Neural progenitor cell (in vitro differentiated cells): ENCODE data around the gene TSACC. TPM values are rescaled to one million over a fixed set of nuclear protein-coding genes. Genes with fewer than 3 reads are reported as not detected.
A peak's percentile ranks its signal among the peaks of the same experiment; 100 is the strongest.

Experiments
- DNase-seq: peaks from one replicate; pipeline ENCODE4 v3.0.0-alpha.2; 2016; ENCODE audit warnings: low spot score
- H2AFZ ChIP-seq: fragments of 200-600 bp; sonication (generic); replicated peaks from 2 replicates; pipeline ENCODE4 v1.6.1; 2016; ENCODE audit warnings: antibody characterized with exemption
- H3F3A ChIP-seq: fragments of 200-600 bp; sonication (generic); 2 replicates; pipeline ENCODE4 v1.6.1; 2016; ENCODE audit warnings: antibody characterized with exemption, low read depth
- H3K27ac ChIP-seq: fragments of 200-600 bp; sonication (generic); 2 replicates; pipeline ENCODE4 v1.5.1; 2016; ENCODE audit warnings: mild to moderate bottlenecking
- H3K27me3 ChIP-seq: fragments of 200-600 bp; sonication (generic); 2 replicates; pipeline ENCODE4 v1.6.1; 2016; ENCODE audit warnings: mild to moderate bottlenecking, moderate library complexity
- H3K36me3 ChIP-seq: fragments of 200-600 bp; sonication (generic); 2 replicates; pipeline ENCODE4 v1.5.1; 2016
- H3K4me1 ChIP-seq: fragments of 200-600 bp; sonication (generic); 2 replicates; pipeline ENCODE4 v1.6.1; 2016; ENCODE audit warnings: mixed run types
- H3K4me2 ChIP-seq: fragments of 200-600 bp; sonication (generic); 2 replicates; pipeline ENCODE4 v1.6.1; 2016
- H3K4me3 ChIP-seq: fragments of 200-600 bp; sonication (generic); 2 replicates; pipeline ENCODE4 v1.5.1; 2016
- H3K79me2 ChIP-seq: fragments of 200-600 bp; sonication (generic); 2 replicates; pipeline ENCODE4 v1.6.1; 2016; ENCODE audit warnings: low read depth
- H3K9ac ChIP-seq: fragments of 200-600 bp; sonication (generic); 2 replicates; pipeline ENCODE4 v1.6.1; 2016
- H3K9me3 ChIP-seq: fragments of 200-600 bp; sonication (generic); 2 replicates; pipeline ENCODE4 v1.5.1; 2016; ENCODE audit warnings: low read depth
- H4K20me1 ChIP-seq: fragments of 200-600 bp; sonication (generic); 2 replicates; pipeline ENCODE4 v1.6.1; 2016; ENCODE audit warnings: low read depth
- H3K27ac Mint-ChIP-seq: 3 replicates; pipeline ENCODE4 v1.8.0; 2021; ENCODE audit warnings: mixed read lengths
- H3K27me3 Mint-ChIP-seq: 2 replicates; pipeline ENCODE4 v1.8.0; 2022; ENCODE audit warnings: low read depth, mild to moderate bottlenecking, inconsistent platforms, moderate library complexity, mixed read lengths; ENCODE audit not compliant: insufficient read depth
- H3K36me3 Mint-ChIP-seq: 3 replicates; pipeline ENCODE4 v1.8.0; 2021; ENCODE audit warnings: mixed read lengths
- H3K4me1 Mint-ChIP-seq: 3 replicates; pipeline ENCODE4 v1.8.0; 2021; ENCODE audit warnings: mixed read lengths
- H3K4me3 Mint-ChIP-seq: 3 replicates; pipeline ENCODE4 v1.8.0; 2021; ENCODE audit warnings: mild to moderate bottlenecking, moderate library complexity, mixed read lengths
- H3K9me3 Mint-ChIP-seq: 3 replicates; pipeline ENCODE4 v1.8.0; 2020; ENCODE audit warnings: mixed read lengths
- CTCF ChIP-seq: fragments of 200-600 bp; sonication (generic); IDR thresholded peaks from 2 replicates; pipeline ENCODE4 v1.5.1; 2017; ENCODE audit warnings: antibody characterized with exemption, mild to moderate bottlenecking
- EZH2 ChIP-seq: fragments of 200-600 bp; sonication (generic); IDR thresholded peaks from 2 replicates; pipeline ENCODE4 v1.6.1; 2017; ENCODE audit warnings: antibody characterized with exemption, mild to moderate bottlenecking, moderate library complexity
- EZH2phosphoT487 ChIP-seq: fragments of 200-600 bp; sonication (generic); IDR thresholded peaks from 2 replicates; pipeline ENCODE4 v1.6.1; 2017; ENCODE audit warnings: antibody characterized with exemption
- total RNA-seq: library from RNA; depleted of rRNA; stranded (reverse); fragments of >200 nt; gene quantifications from 2 replicates; pipeline ENCODE4 v1.2.3, GENCODE V29; 2015; ENCODE audit warnings: low replicate concordance

The TSACC gene
- total RNA-seq, 1 donor from 2014 or later, result not detected

- H3K9me3 Mint-ChIP-seq, result no peaks in the 10 kb centered on the region
- DNase-seq, result no peak
- H3K9me3 ChIP-seq, result no peaks in the 10 kb centered on the region
- TF ChIP-seq EZH2phosphoT487 (no peak), EZH2 (no peak), CTCF (no peak)
- H3K36me3 ChIP-seq, result peaks cover 30% of the 10 kb centered on the region
- H3K79me2 ChIP-seq, result no peaks in the 10 kb centered on the region
- H3K27me3 ChIP-seq, result no peaks in the 10 kb centered on the region
- peaks cover 20% of the 10 kb centered on the region for H3F3A ChIP-seq
- H3K27ac Mint-ChIP-seq, result no peak overlapping the region
- H3K4me3 ChIP-seq, result no peak overlapping the region
- no peak overlapping the region for H3K4me3 Mint-ChIP-seq
- H3K27ac ChIP-seq, result no peak overlapping the region
- no peaks in the 10 kb centered on the region for H3K4me1 ChIP-seq
- H4K20me1 ChIP-seq, result peaks cover 3% of the 10 kb centered on the region
- H3K9ac ChIP-seq, result no peak overlapping the region
- H2AFZ ChIP-seq, result no peak overlapping the region
- H3K4me2 ChIP-seq, result no peak overlapping the region
- peaks cover 2% of the 10 kb centered on the region for H3K27me3 Mint-ChIP-seq
- H3K4me1 Mint-ChIP-seq, result no peaks in the 10 kb centered on the region
- H3K36me3 Mint-ChIP-seq, result peaks cover 44% of the 10 kb centered on the region
Measured at GRCh38 chr1:156310962-156311361, 27.4 kb upstream of the TSACC start.

GRCh38 chr1:156316909-156317308, 21.4 kb upstream of the TSACC start:
- H3K27me3 ChIP-seq, result no peaks in the 10 kb centered on the region
- H3K4me1 ChIP-seq, result no peaks in the 10 kb centered on the region
- no peak overlapping the region for H3K4me3 Mint-ChIP-seq
- H3K9me3 Mint-ChIP-seq, result no peaks in the 10 kb centered on the region
- no peak overlapping the region for H3K27ac ChIP-seq
- H3K79me2 ChIP-seq, result no peaks in the 10 kb centered on the region
- TF ChIP-seq EZH2phosphoT487 (no peak), CTCF (no peak), EZH2 (no peak)
- no peak overlapping the region for H3K9ac ChIP-seq
- H3K27me3 Mint-ChIP-seq, result peaks cover under 1% of the 10 kb centered on the region
- H3K36me3 ChIP-seq, result peaks cover 55% of the 10 kb centered on the region
- H2AFZ ChIP-seq, result no peak overlapping the region
- H3K4me3 ChIP-seq, result no peak overlapping the region
- H3K4me2 ChIP-seq, result no peak overlapping the region
- no peak overlapping the region for H3K27ac Mint-ChIP-seq
- H3K36me3 Mint-ChIP-seq, result peaks cover 36% of the 10 kb centered on the region
- H3F3A ChIP-seq, result peaks cover 29% of the 10 kb centered on the region
- DNase-seq, result no peak
- H3K4me1 Mint-ChIP-seq, result no peaks in the 10 kb centered on the region
- no peaks in the 10 kb centered on the region for H4K20me1 ChIP-seq
- no peaks in the 10 kb centered on the region for H3K9me3 ChIP-seq

GRCh38 chr1:156319664-156320063, 18.7 kb upstream of the TSACC start:
- Mint-ChIP-seq H3K36me3 (peaks cover 27% of the 10 kb centered on the region), H3K4me3 (no peak overlapping the region), H3K4me1 (no peaks in the 10 kb centered on the region), H3K27ac (no peak overlapping the region), H3K27me3 (no peaks in the 10 kb centered on the region), H3K9me3 (no peaks in the 10 kb centered on the region)
- H4K20me1 ChIP-seq, result no peaks in the 10 kb centered on the region
- H3K4me2 ChIP-seq, result no peak overlapping the region
- no peak for DNase-seq
- H3K27me3 ChIP-seq, result no peaks in the 10 kb centered on the region
- H3K27ac ChIP-seq, result no peak overlapping the region
- H3K79me2 ChIP-seq, result no peaks in the 10 kb centered on the region
- H2AFZ ChIP-seq, result no peak overlapping the region
- TF ChIP-seq EZH2 (no peak), CTCF (peak; percentile 66)
- no peaks in the 10 kb centered on the region for H3K9me3 ChIP-seq
- peaks cover 51% of the 10 kb centered on the region for H3K36me3 ChIP-seq
- no peak overlapping the region for H3K4me3 ChIP-seq
- H3K9ac ChIP-seq, result no peak overlapping the region
- H3F3A ChIP-seq, result peaks cover 25% of the 10 kb centered on the region
- H3K4me1 ChIP-seq, result no peaks in the 10 kb centered on the region
